Heart left ventricle (tissue), 13 donors: ENCODE results near the gene NALCN.

ENCODE experiments used
- CTCF ChIP-seq, 12 donors: fragments of 200-600 bp; sonication (generic) in 4 of 12; IDR thresholded peaks; one replicate each; pipeline versions ENCODE4 v1.5.0 to v1.8.0; 2018 to 2022; ENCODE audit warnings: antibody characterized with exemption in 12 of 12, mild to moderate bottlenecking in 5 of 12
- POLR2A ChIP-seq, 2 donors: fragments of 450-650 bp; IDR thresholded peaks; one replicate each; pipeline ENCODE4 v1.6.1; 2017; ENCODE audit warnings: antibody characterized with exemption in 2 of 2, mild to moderate bottlenecking in 2 of 2, moderate library complexity in 2 of 2
- donor health status: ischemic (EF 13 %, LVEDD 7.1; RV severe dilation, severe dysfunction).
- donor health status: DM: no; HTN: yes; CAD: no.
- donor health status: DM: no; HTN: no; CAD: no.
- donor health status: ischemic (EF 25% LVEDD 6.9; RV normal size, moderate dysfunction).
- donor health status: ischemic (EF 25% LVEDD 5.7; RV mildly dilated, moderate dysfunction).
- donor health status: ischemic (EF 35%, LVEDD 5.7; RV mildly dilated, moderate dysfunction).
- donor health status: nonischemic (EF 11% LVEDD 7.7; RV severe dilation, severe dysfunction).
- donor health status: DM: yes; HTN: yes; CAD: no.
- donor health status: PGD.
- donor health status: ischemic (EF 29% LVEDD 5.4; RV normal size, mild dysfunction).
- donor health status: nonischemic (EF 23%, LVEDD 6.1; RV moderate dilation, normal function).

GRCh38 chr13:101248739-101249514, 167.4 kb downstream of the NALCN start:
- no peak for TF ChIP-seq CTCF (IDR thresholded peaks at IDR 0.05)
- no peak for TF ChIP-seq POLR2A (IDR thresholded peaks at IDR 0.05)
